Endothelial cell (in vitro differentiated cells): ENCODE measurements around the gene STARD4. TPM values are rescaled to one million over a fixed set of nuclear protein-coding genes. Genes with fewer than 3 reads are reported as not detected.

Experiments used
- DNase-seq: peaks from one replicate; pipeline ENCODE4 v3.0.0; 2021; ENCODE audit warnings: low spot score
- H3K27ac Mint-ChIP-seq: one replicate; pipeline ENCODE4 v1.8.0; 2021; ENCODE audit warnings: mixed read lengths, inconsistent platforms; ENCODE audit not compliant: unreplicated experiment
- H3K27me3 Mint-ChIP-seq: one replicate; pipeline ENCODE4 v1.8.0; 2021; ENCODE audit warnings: mild to moderate bottlenecking, moderate library complexity, mixed read lengths, inconsistent platforms; ENCODE audit not compliant: unreplicated experiment
- H3K36me3 Mint-ChIP-seq: one replicate; pipeline ENCODE4 v1.8.0; 2021; ENCODE audit warnings: mild to moderate bottlenecking, low read depth, mixed read lengths, inconsistent platforms; ENCODE audit not compliant: unreplicated experiment
- H3K4me1 Mint-ChIP-seq: one replicate; pipeline ENCODE4 v1.8.0; 2021; ENCODE audit warnings: mild to moderate bottlenecking, mixed read lengths, inconsistent platforms; ENCODE audit not compliant: unreplicated experiment
- H3K4me3 Mint-ChIP-seq: one replicate; pipeline ENCODE4 v1.8.0; 2021; ENCODE audit warnings: mild to moderate bottlenecking, mixed read lengths, inconsistent platforms; ENCODE audit not compliant: unreplicated experiment
- H3K9me3 Mint-ChIP-seq: one replicate; pipeline ENCODE4 v1.8.0; 2021; ENCODE audit warnings: mixed read lengths, inconsistent platforms; ENCODE audit not compliant: unreplicated experiment
- CTCF ChIP-seq: fragments of 200-600 bp; sonication (generic); IDR thresholded peaks from one replicate; pipeline ENCODE4 v1.5.0; 2021; ENCODE audit warnings: antibody characterized with exemption; ENCODE audit not compliant: unreplicated experiment
- total RNA-seq: library from RNA; stranded (reverse); fragmentation: NEBNext Ultra II Directional; extraction: Animal tissue kit (Norgen Biotek cat#: 25700); gene quantifications from one replicate; pipeline ENCODE4 v1.2.1, GENCODE V29; 2021; ENCODE audit not compliant: unreplicated experiment

The STARD4 gene
- total RNA-seq, 1 donor from 2014 or later, result 39.5 TPM

GRCh38 chr5:111545031-111545430 is 32.7 kb upstream of the STARD4 start:
- no peak for TF ChIP-seq CTCF
- Mint-ChIP-seq H3K4me1 (peaks cover 6% of the 10 kb centered on the region), H3K27ac (no peak overlapping the region), H3K36me3 (no peaks in the 10 kb centered on the region), H3K4me3 (no peak overlapping the region), H3K27me3 (peaks cover 2% of the 10 kb centered on the region), H3K9me3 (no peaks in the 10 kb centered on the region)
- no peak for DNase-seq

DNA sequence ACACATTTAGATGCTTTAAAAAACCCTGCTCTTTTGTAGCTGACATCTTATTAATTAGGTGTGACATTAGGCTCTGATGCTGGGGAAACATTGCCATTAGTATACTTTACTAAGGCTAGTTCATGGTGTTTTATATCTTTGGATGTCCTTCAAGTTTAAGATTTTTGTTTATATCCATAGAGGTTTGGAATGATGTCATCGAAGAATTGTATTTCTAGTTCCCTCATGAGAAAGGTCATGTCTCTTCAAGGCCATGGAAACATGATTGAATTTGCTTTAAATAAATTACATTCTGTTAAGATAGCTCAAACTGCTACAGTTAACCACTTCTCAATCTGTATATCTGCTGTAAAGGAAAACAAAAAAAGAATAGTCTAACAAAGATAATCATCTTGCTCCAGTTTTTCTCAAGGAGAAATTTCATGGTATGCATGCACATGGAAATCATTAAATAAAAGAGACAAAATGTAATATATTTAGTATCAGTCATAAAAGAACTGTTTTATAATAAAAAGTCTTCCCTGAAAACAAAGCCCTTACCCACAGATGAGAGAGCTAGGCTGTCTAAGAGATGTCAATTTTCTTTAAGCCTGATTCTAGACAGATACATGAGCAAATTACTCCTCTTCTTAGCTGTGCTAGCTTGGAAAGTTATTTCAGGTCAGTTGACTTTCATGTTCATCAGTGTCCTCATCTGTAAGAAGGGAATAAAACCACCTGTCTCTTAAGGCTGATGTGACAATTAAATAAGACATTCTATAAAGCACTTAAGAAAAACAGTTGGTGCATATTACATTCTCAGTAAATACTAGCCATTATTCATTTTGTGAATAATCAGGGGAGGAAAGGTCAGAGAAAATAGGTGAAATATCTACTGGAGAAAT is 25.0 kb upstream of the STARD4 start:
- TF ChIP-seq CTCF, result no peak
- Mint-ChIP-seq H3K27me3 (peaks cover 2% of the 10 kb centered on the region), H3K27ac (no peak overlapping the region), H3K9me3 (no peaks in the 10 kb centered on the region), H3K4me3 (no peak overlapping the region), H3K4me1 (no peaks in the 10 kb centered on the region), H3K36me3 (no peaks in the 10 kb centered on the region)
- DNase-seq, result no peak

GRCh38 chr5:111535879-111536549 is 23.7 kb upstream of the STARD4 start:
- Mint-ChIP-seq H3K4me1 (no peaks in the 10 kb centered on the region), H3K27me3 (peaks cover 2% of the 10 kb centered on the region), H3K27ac (no peak overlapping the region), H3K4me3 (no peak overlapping the region), H3K9me3 (no peaks in the 10 kb centered on the region), H3K36me3 (no peaks in the 10 kb centered on the region)
- TF ChIP-seq CTCF, result no peak
- DNase-seq, result no peak

DNA sequence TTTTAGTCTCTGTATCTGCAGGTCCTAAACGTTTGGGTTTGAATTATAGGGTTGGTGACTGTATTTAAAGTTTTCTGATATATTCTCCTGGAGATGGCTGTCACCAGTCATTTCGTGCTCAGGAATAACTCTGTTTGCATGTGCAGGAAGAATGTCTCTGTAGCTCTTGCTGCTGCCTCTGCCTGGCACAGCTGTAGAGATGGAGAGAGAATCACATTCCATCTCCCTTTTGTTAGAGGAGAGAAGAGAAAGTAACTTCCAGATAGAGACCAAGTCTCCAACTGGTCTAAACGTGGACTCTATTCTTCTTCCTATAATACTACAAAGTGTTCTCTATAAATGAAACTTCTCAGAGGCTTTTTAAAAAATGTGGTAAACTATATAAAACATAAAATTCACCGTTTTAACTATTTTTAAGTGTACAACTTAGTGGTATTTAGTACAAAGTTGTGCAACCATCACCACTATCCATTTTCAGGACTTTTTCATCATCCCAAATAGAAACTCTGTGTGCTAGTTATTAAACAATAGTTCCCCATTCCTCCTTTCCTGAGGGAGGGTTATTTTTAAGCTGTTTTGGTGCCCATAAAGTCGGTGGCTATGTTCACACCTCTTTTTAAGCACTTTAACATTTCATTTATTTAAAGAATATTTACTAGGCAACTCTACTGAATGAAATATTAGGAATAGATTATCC is 20.7 kb upstream of the STARD4 start:
- H3K4me1 Mint-ChIP-seq, result peaks cover 8% of the 10 kb centered on the region
- H3K36me3 Mint-ChIP-seq, result no peaks in the 10 kb centered on the region
- H3K27ac Mint-ChIP-seq, result no peak overlapping the region
- H3K4me3 Mint-ChIP-seq, result no peak overlapping the region
- H3K9me3 Mint-ChIP-seq, result no peaks in the 10 kb centered on the region
- no peak for TF ChIP-seq CTCF
- H3K27me3 Mint-ChIP-seq, result peaks cover 2% of the 10 kb centered on the region
- no peak for DNase-seq
